Middle frontal gyrus (tissue), 1 donor: ENCODE results near the gene GPR142.

Source experiments
- DNase-seq: peaks from one replicate; pipeline ENCODE4 v3.0.0-alpha.2; 2015; ENCODE audit warnings: low spot score; ENCODE audit errors: extremely low spot score

GPR142 gene

DNA sequence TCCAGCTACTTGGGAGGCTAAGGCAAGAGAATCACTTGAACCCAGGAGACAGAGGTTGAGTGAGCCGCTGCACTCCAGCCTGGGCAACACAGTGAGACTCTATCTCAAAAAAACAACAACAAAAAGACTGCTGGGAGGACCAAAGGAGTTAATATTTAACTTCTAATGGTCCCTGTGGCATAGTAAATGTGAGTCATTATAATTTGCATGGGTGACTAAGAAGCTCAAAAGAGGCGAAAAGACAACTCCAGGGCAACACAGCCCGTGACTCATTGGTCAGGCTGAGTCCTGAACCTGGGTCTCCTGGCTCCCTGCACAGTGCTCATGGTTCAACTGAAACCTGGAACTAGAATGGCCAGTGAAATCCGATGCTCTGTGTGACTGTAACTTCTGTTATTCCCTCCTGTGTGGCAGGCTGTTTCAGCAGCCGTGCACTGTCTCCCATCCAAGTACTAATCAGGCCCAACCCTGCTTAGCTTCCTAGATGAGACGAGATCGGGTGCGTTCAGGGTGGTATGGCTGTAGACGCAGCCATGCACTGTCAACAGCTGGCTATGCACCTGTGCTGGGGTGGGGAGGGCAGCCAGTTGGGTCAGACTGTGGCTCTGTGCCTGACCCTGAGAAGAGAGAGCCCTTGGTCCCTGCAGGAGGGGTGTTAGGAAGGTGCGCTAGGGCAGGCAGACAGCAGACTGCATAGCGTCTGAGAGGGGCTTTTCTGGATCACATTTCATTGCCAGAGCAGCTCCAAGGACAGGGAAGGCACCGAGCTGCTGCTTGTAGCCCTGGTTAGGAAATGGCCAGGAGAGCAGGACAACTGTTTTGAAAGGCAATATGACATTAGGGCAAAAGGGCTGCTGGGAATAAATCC, 50.1 kb downstream of the GPR142 start:
- DNase-seq: no peak

DNA sequence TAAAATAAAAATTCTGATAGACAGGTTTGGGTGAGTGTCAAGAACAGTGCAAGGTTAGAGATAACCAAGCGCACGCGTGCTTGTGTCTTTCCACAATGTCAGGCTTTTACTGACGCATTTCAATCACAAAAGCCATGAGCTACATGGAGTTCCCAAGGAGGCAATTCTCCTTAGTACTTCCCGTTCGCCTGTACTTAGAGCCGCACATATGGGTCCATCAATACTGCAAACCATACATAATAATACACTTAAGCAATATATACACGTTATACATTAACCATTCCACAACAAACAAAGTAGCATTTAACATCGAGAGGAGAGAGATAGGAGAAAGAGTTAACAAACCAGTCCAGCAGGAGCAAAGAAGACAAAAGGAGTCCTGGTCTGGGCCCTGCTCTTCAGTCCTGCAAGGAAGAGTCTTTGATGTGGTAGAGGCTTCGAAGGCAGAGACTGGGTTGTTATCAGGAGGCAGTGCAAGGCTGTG, 52.7 kb downstream of the GPR142 start:
- DNase-seq: no peak
